SU-DHL-6 (cell line): ENCODE data around the gene ZBTB3.
"Not testable (repeated sequence)": the region's sequence is repeated elsewhere in the genome, so short reads cannot be mapped to it uniquely, and the experiment has no call there.

ENCODE experiments used
- H2AFZ ChIP-seq: fragments of 200-600 bp; sonication (generic); 2 replicates; pipeline ENCODE4 v1.6.1; 2014; ENCODE audit warnings: low read depth, mild to moderate bottlenecking, moderate library complexity, mixed read lengths, antibody characterized with exemption, low read length; ENCODE audit not compliant: severe bottlenecking
- H3F3A ChIP-seq: fragments of 200-600 bp; shearing (Covaris generic); 2 replicates; pipeline ENCODE4 v1.6.0; 2016; ENCODE audit warnings: antibody characterized with exemption, mild to moderate bottlenecking; ENCODE audit not compliant: insufficient read depth
- H3K27ac ChIP-seq: fragments of 200-600 bp; sonication (generic); 2 replicates; pipeline ENCODE4 v1.5.1; 2016; ENCODE audit warnings: low read depth, mild to moderate bottlenecking, low read length, moderate library complexity, mixed read lengths
- H3K27me3 ChIP-seq: fragments of 200-600 bp; sonication (generic), shearing (Covaris generic); 2 replicates; pipeline ENCODE4 v1.6.0; 2014; ENCODE audit warnings: mild to moderate bottlenecking, low read length
- H3K36me3 ChIP-seq: fragments of 200-600 bp; sonication (generic); 2 replicates; pipeline ENCODE4 v1.6.1; 2014; ENCODE audit warnings: mild to moderate bottlenecking, low read length, mixed read lengths
- H3K4me2 ChIP-seq: fragments of 300-600, 200-600 bp; shearing (Covaris generic), sonication (generic); 2 replicates; pipeline ENCODE4 v1.6.0; 2014; ENCODE audit warnings: low read length, low read depth, mild to moderate bottlenecking; ENCODE audit not compliant: poor library complexity, severe bottlenecking
- H3K4me3 ChIP-seq: fragments of 200-600 bp; sonication (generic); 2 replicates; pipeline ENCODE4 v1.5.1; 2014; ENCODE audit warnings: antibody characterized with exemption, low read length, mild to moderate bottlenecking, mixed read lengths; ENCODE audit not compliant: insufficient read depth, poor library complexity, severe bottlenecking
- H3K79me2 ChIP-seq: fragments of 200-600 bp; sonication (generic); 2 replicates; pipeline ENCODE4 v1.6.1; 2014; ENCODE audit warnings: mild to moderate bottlenecking, low read length, moderate library complexity; ENCODE audit not compliant: insufficient read depth
- H3K9ac ChIP-seq: fragments of 200-600 bp; sonication (generic); 2 replicates; pipeline ENCODE4 v1.7.0; 2014; ENCODE audit warnings: mild to moderate bottlenecking, low read length
- H3K9me2 ChIP-seq: fragments of 200-600 bp; sonication (generic); replicated peaks from 2 replicates; pipeline ENCODE4 v1.6.1; 2014; ENCODE audit warnings: low read length; ENCODE audit not compliant: insufficient read depth
- H3K9me3 ChIP-seq: fragments of 200-600 bp; sonication (generic); 2 replicates; pipeline ENCODE4 v1.6.1; 2014; ENCODE audit warnings: low read length, mixed read lengths; ENCODE audit not compliant: insufficient read depth
- H4K20me1 ChIP-seq: fragments of 200-600 bp; sonication (generic); 2 replicates; pipeline ENCODE4 v1.6.1; 2014; ENCODE audit warnings: low read depth, mild to moderate bottlenecking, antibody characterized with exemption, low read length, moderate library complexity, mixed read lengths
- CTCF ChIP-seq: fragments of 200-600 bp; sonication (generic); IDR thresholded peaks from one replicate; pipeline ENCODE4 v1.5.1; 2017; ENCODE audit warnings: antibody characterized with exemption, mild to moderate bottlenecking, low read length, moderate library complexity; ENCODE audit not compliant: insufficient read depth, poor library complexity, severe bottlenecking
- EZH2phosphoT487 ChIP-seq: fragments of 200-600 bp; sonication (generic), shearing (Covaris generic); conservative IDR thresholded peaks from 2 replicates; pipeline ENCODE4 v1.6.1; 2018; ENCODE audit warnings: mild to moderate bottlenecking, antibody characterized with exemption, low read length, moderate library complexity, mixed read lengths

The ZBTB3 gene

DNA sequence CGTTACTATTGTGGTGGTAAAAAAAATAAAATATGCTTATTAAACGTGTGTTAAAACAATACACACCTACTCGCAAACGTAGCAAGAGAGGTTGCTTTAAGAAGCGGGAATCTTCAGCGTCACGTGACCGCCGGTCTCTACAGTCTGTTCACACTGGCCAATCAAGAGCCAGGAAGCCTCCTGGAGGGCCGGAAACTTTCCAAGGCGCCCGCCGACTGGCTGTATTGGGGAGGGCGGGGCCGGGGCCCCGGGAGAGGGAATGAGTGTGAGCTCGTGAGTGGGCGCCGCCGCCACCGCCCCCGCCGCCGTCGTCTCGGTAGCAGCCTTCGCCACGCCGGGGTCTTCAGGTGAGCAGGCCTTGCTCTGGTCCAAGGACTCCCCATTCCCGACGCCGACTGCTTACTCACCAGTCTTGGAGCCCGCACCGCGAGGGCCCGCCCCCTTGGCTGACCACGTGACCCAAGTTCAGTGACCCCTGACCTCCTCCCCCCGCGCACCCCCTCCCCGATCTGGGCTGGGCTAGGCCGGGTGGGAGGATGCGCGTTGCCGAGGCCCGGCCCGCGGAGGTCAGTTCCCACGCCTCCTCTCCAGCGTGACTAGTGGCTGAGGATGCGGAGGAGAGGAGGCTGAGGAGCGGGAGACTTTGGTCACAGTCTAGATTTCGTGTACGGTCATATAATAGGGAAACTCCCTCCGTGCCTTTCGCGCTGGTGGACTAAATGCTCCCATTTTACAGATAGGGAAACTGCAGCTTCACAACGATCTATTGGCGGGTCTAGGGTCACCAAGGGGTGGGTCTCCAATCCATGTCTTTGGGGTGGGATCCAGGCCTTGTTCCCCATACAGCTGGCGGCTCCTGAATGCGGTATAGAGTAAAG is 17.4 kb upstream of the ZBTB3 start, which contains the start of gene TAF6L:
TSS of gene TAF6L (plus strand) at position 253 of the 878 bp plus-strand sequence. CDS start 4,388 bp downstream, outside the sequence.
- Histone ChIP-seq H3F3A (peaks cover 18% of the 10 kb centered on the region), H3K9me2 (no peaks in the 10 kb centered on the region), H3K9me3 (no peaks in the 10 kb centered on the region), H3K27ac (peak within 1 kb of the TSS; percentile 73), H4K20me1 (no peaks in the 10 kb centered on the region), H2AFZ (peak within 1 kb of the TSS; percentile 52), H3K27me3 (no peaks in the 10 kb centered on the region), H3K4me3 (peak within 1 kb of the TSS; percentile 80), H3K79me2 (peaks cover 23% of the 10 kb centered on the region), H3K4me2 (peak within 1 kb of the TSS; percentile 65), H3K9ac (peak within 1 kb of the TSS; percentile 75), H3K36me3 (no peaks in the 10 kb centered on the region)
- no peak for TF ChIP-seq CTCF
- TF ChIP-seq EZH2phosphoT487 = no peak

DNA sequence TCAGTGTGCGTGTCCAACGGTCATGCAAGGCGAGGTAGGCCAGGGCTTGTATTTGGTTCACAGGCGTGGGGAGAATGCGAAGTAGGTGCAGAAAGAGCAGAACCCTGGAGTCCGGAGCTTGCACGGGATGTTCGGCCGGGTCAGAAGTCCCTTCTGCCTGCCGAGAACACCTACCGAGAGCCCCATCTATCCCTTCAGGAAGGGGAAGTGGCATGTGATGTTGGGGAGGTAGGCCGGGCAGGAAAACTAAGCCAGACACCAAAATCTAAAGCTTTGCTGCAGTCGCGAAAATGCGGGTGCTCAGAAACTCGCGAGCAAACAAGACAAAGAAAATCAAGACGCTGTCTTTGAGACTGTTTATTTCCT is 16.8 kb upstream of the ZBTB3 start:
- Histone ChIP-seq H3K9me2 (no peaks in the 10 kb centered on the region), H3K27ac (peak overlapping the region; percentile 73), H3K79me2 (peaks cover 23% of the 10 kb centered on the region), H3K4me2 (peak overlapping the region; percentile 65), H3K9me3 (no peaks in the 10 kb centered on the region), H3K36me3 (no peaks in the 10 kb centered on the region), H3K27me3 (no peaks in the 10 kb centered on the region), H3K9ac (peak overlapping the region; percentile 75), H3F3A (peaks cover 18% of the 10 kb centered on the region), H3K4me3 (peak overlapping the region; percentile 80), H2AFZ (peak overlapping the region; percentile 52), H4K20me1 (no peaks in the 10 kb centered on the region)
- TF ChIP-seq CTCF (no peak), EZH2phosphoT487 (no peak)

GRCh38 chr11:62760867-62761227 is 6.9 kb upstream of the ZBTB3 start:
- not testable (repeated sequence) for H4K20me1 ChIP-seq, H3K27ac ChIP-seq, H3K9me2 ChIP-seq, H3K9me3 ChIP-seq, H3K36me3 ChIP-seq, H3K27me3 ChIP-seq, H2AFZ ChIP-seq, H3F3A ChIP-seq
- peaks cover 15% of the 10 kb centered on the region for H3K79me2 ChIP-seq
- peak overlapping the region; percentile 90 for H3K9ac ChIP-seq
- peak overlapping the region; percentile 80 for H3K4me3 ChIP-seq
- peak overlapping the region; percentile 81 for H3K4me2 ChIP-seq
